Measurements from ENCODE around the gene LATS2.
"Not testable (repeated sequence)": the region's sequence is repeated elsewhere in the genome, so short reads cannot be mapped to it uniquely, and the experiment has no call there.

Gene LATS2

GRCh38 chr13:20974981-20975585 lies 86.3 kb downstream of the LATS2 start:
- Histone ChIP-seq H3K4me1 (ENCODE audit: control insufficient read depth, insufficient read depth, low read length, poor library complexity, severe bottlenecking) (no peaks in the 10 kb centered on the region), H3K27me3 (replicated peaks; ENCODE audit: control insufficient read depth, insufficient read depth, low read length, poor library complexity, severe bottlenecking) (no peaks in the 10 kb centered on the region), H3K9me3 (ENCODE audit: control insufficient read depth, low read length) (no peaks in the 10 kb centered on the region), H3K4me3 (ENCODE audit: insufficient read depth, low read depth, low read length, poor library complexity, severe bottlenecking) (no peak overlapping the region), H3K36me3 (ENCODE audit: control insufficient read depth, insufficient read depth, low read length) (no peaks in the 10 kb centered on the region), H3K27ac (ENCODE audit: insufficient read depth, low read length, poor library complexity, severe bottlenecking) (no peak overlapping the region)
- no peak for DNase-seq

GRCh38 chr13:20973886-20974425 lies 87.4 kb downstream of the LATS2 start:
- Histone ChIP-seq H3K36me3 (ENCODE audit: control insufficient read depth, insufficient read depth, low read length) (no peaks in the 10 kb centered on the region), H3K4me3 (ENCODE audit: insufficient read depth, low read depth, low read length, poor library complexity, severe bottlenecking) (no peak overlapping the region), H3K9me3 (ENCODE audit: control insufficient read depth, low read length) (no peaks in the 10 kb centered on the region), H3K27ac (ENCODE audit: insufficient read depth, low read length, poor library complexity, severe bottlenecking) (no peak overlapping the region), H3K4me1 (ENCODE audit: control insufficient read depth, insufficient read depth, low read length, poor library complexity, severe bottlenecking) (no peaks in the 10 kb centered on the region), H3K27me3 (replicated peaks; ENCODE audit: control insufficient read depth, insufficient read depth, low read length, poor library complexity, severe bottlenecking) (no peaks in the 10 kb centered on the region)
- no peak for DNase-seq

GRCh38 chr13:20972731-20973130 lies 88.7 kb downstream of the LATS2 start:
- H3K27ac ChIP-seq (ENCODE audit: insufficient read depth, low read length, poor library complexity, severe bottlenecking): no peak overlapping the region
- no peaks in the 10 kb centered on the region for H3K36me3 ChIP-seq (ENCODE audit: control insufficient read depth, insufficient read depth, low read length)
- H3K4me3 ChIP-seq (ENCODE audit: insufficient read depth, low read depth, low read length, poor library complexity, severe bottlenecking): no peak overlapping the region
- no peaks in the 10 kb centered on the region for H3K4me1 ChIP-seq (ENCODE audit: control insufficient read depth, insufficient read depth, low read length, poor library complexity, severe bottlenecking)
- DNase-seq: no peak
- H3K9me3 ChIP-seq (ENCODE audit: control insufficient read depth, low read length): no peaks in the 10 kb centered on the region
- no peaks in the 10 kb centered on the region for H3K27me3 ChIP-seq (replicated peaks; ENCODE audit: control insufficient read depth, insufficient read depth, low read length, poor library complexity, severe bottlenecking)

GRCh38 chr13:20969182-20969581 lies 92.2 kb downstream of the LATS2 start:
- no peaks in the 10 kb centered on the region for H3K4me1 ChIP-seq (ENCODE audit: control insufficient read depth, insufficient read depth, low read length, poor library complexity, severe bottlenecking)
- no peak overlapping the region for H3K27ac ChIP-seq (ENCODE audit: insufficient read depth, low read length, poor library complexity, severe bottlenecking)
- H3K36me3 ChIP-seq (ENCODE audit: control insufficient read depth, insufficient read depth, low read length): no peaks in the 10 kb centered on the region
- H3K9me3 ChIP-seq (ENCODE audit: control insufficient read depth, low read length): no peaks in the 10 kb centered on the region
- H3K4me3 ChIP-seq (ENCODE audit: insufficient read depth, low read depth, low read length, poor library complexity, severe bottlenecking): no peak overlapping the region
- DNase-seq: no peak
- no peaks in the 10 kb centered on the region for H3K27me3 ChIP-seq (replicated peaks; ENCODE audit: control insufficient read depth, insufficient read depth, low read length, poor library complexity, severe bottlenecking)

- Histone ChIP-seq H3K4me3 (ENCODE audit: insufficient read depth, low read depth, low read length, poor library complexity, severe bottlenecking) (no peak overlapping the region), H3K36me3 (ENCODE audit: control insufficient read depth, insufficient read depth, low read length) (no peaks in the 10 kb centered on the region), H3K4me1 (ENCODE audit: control insufficient read depth, insufficient read depth, low read length, poor library complexity, severe bottlenecking) (no peaks in the 10 kb centered on the region), H3K27me3 (replicated peaks; ENCODE audit: control insufficient read depth, insufficient read depth, low read length, poor library complexity, severe bottlenecking) (no peaks in the 10 kb centered on the region), H3K27ac (ENCODE audit: insufficient read depth, low read length, poor library complexity, severe bottlenecking) (no peak overlapping the region), H3K9me3 (ENCODE audit: control insufficient read depth, low read length) (no peaks in the 10 kb centered on the region)
- DNase-seq: no peak
These were observed 92.6 kb downstream of the LATS2 start for GRCh38 chr13:20968745-20969144.

- no peaks in the 10 kb centered on the region for H3K27me3 ChIP-seq (replicated peaks; ENCODE audit: control insufficient read depth, insufficient read depth, low read length, poor library complexity, severe bottlenecking)
- no peak overlapping the region for H3K27ac ChIP-seq (ENCODE audit: insufficient read depth, low read length, poor library complexity, severe bottlenecking)
- no peaks in the 10 kb centered on the region for H3K4me1 ChIP-seq (ENCODE audit: control insufficient read depth, insufficient read depth, low read length, poor library complexity, severe bottlenecking)
- H3K9me3 ChIP-seq (ENCODE audit: control insufficient read depth, low read length): no peaks in the 10 kb centered on the region
- no peak overlapping the region for H3K4me3 ChIP-seq (ENCODE audit: insufficient read depth, low read depth, low read length, poor library complexity, severe bottlenecking)
- no peak for DNase-seq
- no peaks in the 10 kb centered on the region for H3K36me3 ChIP-seq (ENCODE audit: control insufficient read depth, insufficient read depth, low read length)
These were observed 94.0 kb downstream of the LATS2 start for GRCh38 chr13:20967340-20967739.

- DNase-seq: no peak
- Histone ChIP-seq H3K27me3 (replicated peaks; ENCODE audit: control insufficient read depth, insufficient read depth, low read length, poor library complexity, severe bottlenecking) (no peaks in the 10 kb centered on the region), H3K4me3 (ENCODE audit: insufficient read depth, low read depth, low read length, poor library complexity, severe bottlenecking) (no peak overlapping the region)
These were observed 96.5 kb downstream of the LATS2 start for GRCh38 chr13:20964904-20965303.

GRCh38 chr13:20961663-20962062 lies 99.7 kb downstream of the LATS2 start:
- not testable (repeated sequence) for H3K36me3 ChIP-seq (ENCODE audit: control insufficient read depth, insufficient read depth, low read length); H3K4me3 ChIP-seq (ENCODE audit: insufficient read depth, low read depth, low read length, poor library complexity, severe bottlenecking); H3K27me3 ChIP-seq (replicated peaks; ENCODE audit: control insufficient read depth, insufficient read depth, low read length, poor library complexity, severe bottlenecking); H3K27ac ChIP-seq (ENCODE audit: insufficient read depth, low read length, poor library complexity, severe bottlenecking); H3K9me3 ChIP-seq (ENCODE audit: control insufficient read depth, low read length); H3K4me1 ChIP-seq (ENCODE audit: control insufficient read depth, insufficient read depth, low read length, poor library complexity, severe bottlenecking); DNase-seq

More at GRCh38 chr13:20964904-20965303, 96.5 kb downstream of the LATS2 start:
- Histone ChIP-seq H3K9me3 (ENCODE audit: control insufficient read depth, low read length) (no peaks in the 10 kb centered on the region), H3K36me3 (ENCODE audit: control insufficient read depth, insufficient read depth, low read length) (no peaks in the 10 kb centered on the region), H3K4me1 (ENCODE audit: control insufficient read depth, insufficient read depth, low read length, poor library complexity, severe bottlenecking) (no peaks in the 10 kb centered on the region), H3K27ac (ENCODE audit: insufficient read depth, low read length, poor library complexity, severe bottlenecking) (no peak overlapping the region)

GRCh38 chr13:20960663-20961309 lies 100.6 kb downstream of the LATS2 start:
- Histone ChIP-seq H3K27ac (ENCODE audit: insufficient read depth, low read length, poor library complexity, severe bottlenecking) (no peak overlapping the region), H3K27me3 (replicated peaks; ENCODE audit: control insufficient read depth, insufficient read depth, low read length, poor library complexity, severe bottlenecking) (no peaks in the 10 kb centered on the region), H3K36me3 (ENCODE audit: control insufficient read depth, insufficient read depth, low read length) (no peaks in the 10 kb centered on the region), H3K4me3 (ENCODE audit: insufficient read depth, low read depth, low read length, poor library complexity, severe bottlenecking) (no peak overlapping the region), H3K9me3 (ENCODE audit: control insufficient read depth, low read length) (no peaks in the 10 kb centered on the region), H3K4me1 (ENCODE audit: control insufficient read depth, insufficient read depth, low read length, poor library complexity, severe bottlenecking) (no peaks in the 10 kb centered on the region)
- no peak for DNase-seq

- H3K36me3 ChIP-seq (ENCODE audit: control insufficient read depth, insufficient read depth, low read length); H3K9me3 ChIP-seq (ENCODE audit: control insufficient read depth, low read length); H3K4me1 ChIP-seq (ENCODE audit: control insufficient read depth, insufficient read depth, low read length, poor library complexity, severe bottlenecking); DNase-seq; H3K4me3 ChIP-seq (ENCODE audit: insufficient read depth, low read depth, low read length, poor library complexity, severe bottlenecking); H3K27me3 ChIP-seq (replicated peaks; ENCODE audit: control insufficient read depth, insufficient read depth, low read length, poor library complexity, severe bottlenecking); H3K27ac ChIP-seq (ENCODE audit: insufficient read depth, low read length, poor library complexity, severe bottlenecking): not testable (repeated sequence)
These were observed 104.3 kb downstream of the LATS2 start for GRCh38 chr13:20957049-20957620.

All from effector memory CD4-positive, alpha-beta T cell (primary cell).